ENCODE measurements around the gene SLC15A4.
"Not testable (repeated sequence)": the region's sequence is repeated elsewhere in the genome, so short reads cannot be mapped to it uniquely, and the experiment has no call there.

The SLC15A4 gene

GRCh38 chr12:128823916-128824839, at the start of gene SLC15A4:
SLC15A4 (minus strand) TSS chr12:128823958; CDS start chr12:128823943, 15 bp downstream.
- DNase-seq (ENCODE audit: low spot score), result peak; percentile 89

GRCh38 chr12:128872303-128872702, 48.5 kb upstream of the SLC15A4 start:
- DNase-seq (ENCODE audit: low spot score), result peak; percentile 7

GRCh38 chr12:128871516-128871892, 47.7 kb upstream of the SLC15A4 start:
- no peak for DNase-seq (ENCODE audit: low spot score)

GRCh38 chr12:128867466-128867865, 43.7 kb upstream of the SLC15A4 start:
- no peak for DNase-seq (ENCODE audit: low spot score)

GRCh38 chr12:128864516-128865186, 40.9 kb upstream of the SLC15A4 start:
- DNase-seq (ENCODE audit: low spot score), result no peak

GRCh38 chr12:128863957-128864356, 40.2 kb upstream of the SLC15A4 start:
- no peak for DNase-seq (ENCODE audit: low spot score)

- no peak for DNase-seq (ENCODE audit: low spot score)
Measured at GRCh38 chr12:128861226-128862016, 37.7 kb upstream of the SLC15A4 start.

- DNase-seq (ENCODE audit: low spot score), result no peak
Measured at GRCh38 chr12:128859311-128859710, 35.6 kb upstream of the SLC15A4 start.

GRCh38 chr12:128857133-128857763, 33.5 kb upstream of the SLC15A4 start:
- DNase-seq (ENCODE audit: low spot score), result no peak

- no peak for DNase-seq (ENCODE audit: low spot score)
Measured at GRCh38 chr12:128856791-128857078, 33.0 kb upstream of the SLC15A4 start.

- no peak for DNase-seq (ENCODE audit: low spot score)
Measured at GRCh38 chr12:128856035-128856790, 32.5 kb upstream of the SLC15A4 start.

- DNase-seq (ENCODE audit: low spot score), result no peak
Measured at GRCh38 chr12:128853600-128854197, 29.9 kb upstream of the SLC15A4 start.

GRCh38 chr12:128852885-128853599, 29.3 kb upstream of the SLC15A4 start, which contains the start of gene GLT1D1:
GLT1D1 (plus strand) TSS chr12:128853478; CDS start chr12:128853582, 104 bp downstream.
- DNase-seq (ENCODE audit: low spot score), result no peak

GRCh38 chr12:128852026-128852698, 28.4 kb upstream of the SLC15A4 start:
- no peak for DNase-seq (ENCODE audit: low spot score)

- DNase-seq (ENCODE audit: low spot score), result not testable (repeated sequence)
Measured at GRCh38 chr12:128851429-128851828, 27.7 kb upstream of the SLC15A4 start.

GRCh38 chr12:128850400-128850799, 26.6 kb upstream of the SLC15A4 start:
- DNase-seq (ENCODE audit: low spot score), result no peak

GRCh38 chr12:128849806-128850205, 26.0 kb upstream of the SLC15A4 start:
- not testable (repeated sequence) for DNase-seq (ENCODE audit: low spot score)

GRCh38 chr12:128848371-128848770, 24.6 kb upstream of the SLC15A4 start:
- no peak for DNase-seq (ENCODE audit: low spot score)

GRCh38 chr12:128846671-128847070, 22.9 kb upstream of the SLC15A4 start:
- DNase-seq (ENCODE audit: low spot score), result not testable (repeated sequence)

Measured in globus pallidus (tissue), 1 donor.